Ectodermal cell (in vitro differentiated cells): Measurements from ENCODE around the gene CACNA1E.

Source experiments
- H3K27ac ChIP-seq: 2 replicates; pipeline ENCODE4 v1.7.0; 2013; ENCODE audit warnings: mild to moderate bottlenecking, low read depth, low read length; ENCODE audit not compliant: insufficient read depth, poor library complexity, severe bottlenecking
- H3K27me3 ChIP-seq: 2 replicates; pipeline ENCODE4 v1.7.0; 2013; ENCODE audit warnings: mild to moderate bottlenecking, low read length; ENCODE audit not compliant: insufficient read depth, control insufficient read depth, poor library complexity, severe bottlenecking
- H3K36me3 ChIP-seq: one replicate; pipeline ENCODE4 v1.7.0; 2013; ENCODE audit warnings: low read length; ENCODE audit not compliant: control insufficient read depth, insufficient read depth
- H3K4me1 ChIP-seq: one replicate; pipeline ENCODE4 v1.7.0; 2013; ENCODE audit warnings: low read length; ENCODE audit not compliant: control insufficient read depth, insufficient read depth
- H3K4me3 ChIP-seq: 2 replicates; pipeline ENCODE4 v1.7.0; 2013; ENCODE audit warnings: low read depth, low read length, control low read depth; ENCODE audit not compliant: insufficient read depth
- H3K9me3 ChIP-seq: 2 replicates; pipeline ENCODE4 v1.7.0; 2013; ENCODE audit warnings: mild to moderate bottlenecking, low read length, moderate library complexity; ENCODE audit not compliant: control insufficient read depth
- WGBS, 2 experiments: methylation state at CpG; one replicate each; pipeline ENCODE4 v1.1.7; 2013; ENCODE audit warnings: missing lambda C conversion rate in 2 of 2; 5-methylcytosine and 5-hydroxymethylcytosine counted together

CACNA1E gene

DNA sequence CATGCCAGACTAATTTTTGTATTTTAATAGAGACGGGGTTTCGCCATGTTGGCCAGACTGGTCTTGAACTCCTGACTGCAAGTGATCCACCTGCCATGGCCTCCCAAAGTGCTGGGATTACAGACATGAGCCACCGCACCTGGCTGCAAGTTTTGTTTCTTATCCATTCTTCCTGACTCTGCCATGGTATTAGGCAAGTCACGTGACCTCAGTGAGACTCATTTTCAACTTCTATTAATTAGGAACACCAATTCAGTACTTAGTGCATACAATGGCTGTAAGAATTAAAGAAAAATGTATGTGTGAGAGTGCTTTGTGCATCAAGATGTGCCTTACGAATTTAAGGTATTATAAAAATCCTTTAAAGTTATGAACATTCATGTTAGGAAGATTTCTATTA lies 111.2 kb downstream of the CACNA1E start:
- H3K27me3 ChIP-seq, result no peaks in the 10 kb centered on the region
- H3K4me3 ChIP-seq, result no peak overlapping the region
- H3K27ac ChIP-seq, result no peak overlapping the region
- no peaks in the 10 kb centered on the region for H3K36me3 ChIP-seq
- 91 to 95% methylated on average over 4 to 5 of the region's 5 CpGs for WGBS, 2 experiments
- peaks cover 18% of the 10 kb centered on the region for H3K4me1 ChIP-seq
- no peaks in the 10 kb centered on the region for H3K9me3 ChIP-seq

DNA sequence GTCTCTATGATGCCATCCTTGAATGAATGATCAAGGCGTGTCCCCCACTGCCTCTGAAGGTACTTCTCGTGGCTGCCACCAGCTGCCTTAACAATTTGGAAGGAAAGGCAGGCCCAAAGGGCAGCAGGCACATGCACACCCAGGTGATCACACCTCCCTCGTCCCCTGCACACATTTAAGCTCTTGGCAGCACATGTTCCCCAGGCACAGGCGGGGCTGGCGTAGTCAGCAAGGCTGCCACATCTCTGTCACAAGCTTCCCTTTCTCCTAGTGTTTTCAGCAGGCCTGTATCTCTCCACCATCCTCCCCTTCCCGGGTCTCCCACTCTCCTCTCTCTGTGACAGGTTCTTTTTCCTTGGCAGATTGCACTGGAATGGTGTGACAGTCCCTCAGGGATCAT lies 111.9 kb downstream of the CACNA1E start:
- Histone ChIP-seq H3K4me3 (no peak overlapping the region), H3K4me1 (peaks cover 18% of the 10 kb centered on the region), H3K36me3 (no peaks in the 10 kb centered on the region), H3K27ac (no peak overlapping the region), H3K9me3 (no peaks in the 10 kb centered on the region), H3K27me3 (no peaks in the 10 kb centered on the region)
- 89 to 90% methylated on average over 6 of the region's 6 CpGs for WGBS, 2 experiments

DNA sequence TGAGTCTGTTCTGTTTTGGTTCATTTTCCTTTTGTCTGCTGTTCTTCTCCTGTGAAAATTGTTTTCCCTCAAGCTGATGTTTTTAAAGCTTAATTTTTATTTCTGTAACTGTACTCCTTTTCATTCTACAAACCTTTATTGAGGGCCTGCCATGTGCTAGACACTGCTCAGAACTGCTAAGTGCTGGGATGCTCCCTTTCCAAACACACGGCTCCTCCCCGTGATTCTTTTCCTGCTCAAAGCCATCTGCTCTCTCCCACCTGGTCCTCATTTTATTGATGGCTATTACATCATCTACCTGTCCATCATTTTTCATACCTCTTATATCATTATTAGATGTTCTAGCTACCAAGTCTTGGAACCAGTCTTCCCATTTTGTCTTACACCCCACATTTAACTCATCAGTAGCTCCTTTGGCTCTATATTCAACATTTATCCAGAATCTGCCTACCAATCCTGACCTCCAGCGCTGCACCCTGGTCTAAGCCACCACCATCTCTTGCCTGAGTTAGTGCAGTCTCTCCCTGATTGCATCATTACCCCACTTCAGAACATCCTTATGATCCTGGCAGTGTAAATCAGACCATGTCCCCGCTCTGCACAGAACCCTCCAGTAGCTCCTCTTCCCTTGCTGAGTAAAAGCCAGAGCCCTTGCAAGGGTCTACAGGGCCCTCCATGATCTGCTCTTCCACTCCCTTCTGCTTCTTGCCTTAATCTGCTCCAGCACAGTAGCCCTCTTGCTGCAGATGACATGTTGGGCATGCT lies 118.1 kb downstream of the CACNA1E start:
- Histone ChIP-seq H3K27me3 (no peaks in the 10 kb centered on the region), H3K27ac (no peak overlapping the region), H3K36me3 (no peaks in the 10 kb centered on the region), H3K4me3 (no peak overlapping the region), H3K9me3 (no peaks in the 10 kb centered on the region), H3K4me1 (peaks cover 3% of the 10 kb centered on the region)
- 89 to 92% methylated on average over 4 of the region's 4 CpGs for WGBS, 2 experiments

DNA sequence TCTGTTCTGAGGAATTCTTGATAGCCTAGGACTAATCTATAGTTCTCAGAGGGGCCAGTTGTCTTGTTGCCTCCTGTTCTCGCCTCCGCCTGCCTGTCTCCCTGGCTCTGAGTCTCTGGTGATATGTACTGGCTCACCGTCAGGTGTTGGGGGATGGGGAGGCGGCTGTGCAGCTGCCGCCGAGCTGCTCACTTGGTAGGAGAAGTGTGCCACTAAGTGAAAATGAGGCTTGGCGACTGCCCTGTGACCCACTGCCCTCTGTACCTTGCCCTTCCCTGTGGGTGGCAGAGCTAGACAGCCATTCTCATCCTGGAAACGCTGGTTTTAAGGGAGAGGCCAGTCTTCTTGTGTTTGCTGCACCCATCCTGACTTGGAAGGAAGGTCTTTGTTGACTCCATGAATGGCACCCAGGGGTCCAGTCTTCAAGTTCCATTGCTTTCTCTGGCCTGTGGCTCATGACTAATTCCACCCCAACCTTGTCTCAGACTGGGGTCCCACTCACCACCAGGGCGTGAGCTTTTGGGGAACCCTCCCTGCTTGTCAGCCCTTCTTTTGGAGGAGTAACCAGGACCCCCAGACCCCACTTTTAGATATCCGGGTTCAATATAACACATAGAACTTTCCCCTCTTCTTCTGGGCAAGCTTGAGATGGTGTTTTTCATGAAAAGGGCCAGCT lies 120.6 kb downstream of the CACNA1E start:
- 92 to 94% methylated on average over 10 of the region's 10 CpGs for WGBS, 2 experiments
- H3K27ac ChIP-seq, result no peak overlapping the region
- H3K9me3 ChIP-seq, result no peaks in the 10 kb centered on the region
- H3K4me1 ChIP-seq, result peaks cover 3% of the 10 kb centered on the region
- H3K36me3 ChIP-seq, result no peaks in the 10 kb centered on the region
- no peak overlapping the region for H3K4me3 ChIP-seq
- no peaks in the 10 kb centered on the region for H3K27me3 ChIP-seq

DNA sequence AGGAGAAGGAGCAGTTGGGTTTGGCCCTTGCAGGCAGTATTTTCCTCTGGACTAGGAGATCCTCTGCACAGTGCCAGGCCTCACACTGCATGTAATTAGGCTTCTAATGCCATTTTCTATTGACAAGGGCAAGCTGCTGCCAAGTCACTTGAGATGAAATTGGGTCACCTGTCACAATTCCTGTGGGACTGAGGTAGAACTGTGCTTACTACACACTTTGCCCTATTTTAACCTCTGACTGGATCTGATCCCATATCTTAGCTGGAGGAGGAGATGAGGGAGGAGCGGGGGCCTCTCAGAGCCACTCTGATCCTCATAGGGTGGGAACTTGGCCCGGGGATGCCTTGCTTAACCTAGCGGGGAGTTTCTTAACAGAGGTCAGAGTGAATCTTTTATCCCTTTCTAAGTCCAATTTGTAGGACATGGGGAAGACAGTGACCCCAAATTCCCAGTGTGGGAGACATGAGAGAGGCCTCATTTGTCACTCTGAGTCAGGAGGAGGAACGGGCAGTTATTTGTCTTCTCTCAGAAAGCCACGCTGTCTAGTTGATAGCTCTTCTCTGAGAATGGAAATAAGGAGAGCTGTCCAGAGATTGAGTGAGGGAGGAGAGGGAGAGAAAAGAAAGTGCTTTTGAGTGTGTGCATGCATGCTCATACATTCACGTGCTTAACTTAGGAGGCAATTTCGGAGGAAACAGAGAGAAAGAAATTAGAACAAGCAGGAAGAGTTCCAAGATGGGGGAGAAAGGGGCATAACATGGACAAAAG lies 121.3 kb downstream of the CACNA1E start:
- Histone ChIP-seq H3K36me3 (no peaks in the 10 kb centered on the region), H3K27ac (no peak overlapping the region), H3K9me3 (no peaks in the 10 kb centered on the region), H3K27me3 (no peaks in the 10 kb centered on the region), H3K4me1 (peaks cover 8% of the 10 kb centered on the region), H3K4me3 (no peak overlapping the region)
- 85 to 90% methylated on average over 7 of the region's 7 CpGs for WGBS, 2 experiments

DNA sequence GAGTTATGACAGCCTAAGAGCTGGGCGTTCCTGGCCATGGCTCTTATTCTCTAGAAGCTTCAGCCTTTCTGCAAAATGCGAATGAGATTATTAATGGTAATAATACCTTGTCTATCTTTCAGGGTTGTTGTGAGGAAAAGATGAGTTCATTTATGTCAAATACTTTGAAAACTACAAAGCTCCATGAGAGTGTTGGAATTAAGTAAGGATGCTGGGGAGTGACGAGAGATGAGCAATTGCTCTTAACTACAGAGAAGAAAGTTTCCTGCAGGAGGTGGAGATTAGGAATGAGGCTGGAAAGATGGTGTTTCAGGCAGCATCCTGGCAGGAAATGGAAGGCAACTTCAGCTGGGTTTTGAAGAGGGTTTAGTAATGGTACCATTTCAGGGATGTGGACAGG lies 124.2 kb downstream of the CACNA1E start:
- no peaks in the 10 kb centered on the region for H3K9me3 ChIP-seq
- H3K4me3 ChIP-seq, result no peak overlapping the region
- no peaks in the 10 kb centered on the region for H3K36me3 ChIP-seq
- peaks cover 9% of the 10 kb centered on the region for H3K4me1 ChIP-seq
- WGBS, 2 experiments, result 92 to 97% methylated on average over 3 of the region's 3 CpGs
- no peak overlapping the region for H3K27ac ChIP-seq
- no peaks in the 10 kb centered on the region for H3K27me3 ChIP-seq

DNA sequence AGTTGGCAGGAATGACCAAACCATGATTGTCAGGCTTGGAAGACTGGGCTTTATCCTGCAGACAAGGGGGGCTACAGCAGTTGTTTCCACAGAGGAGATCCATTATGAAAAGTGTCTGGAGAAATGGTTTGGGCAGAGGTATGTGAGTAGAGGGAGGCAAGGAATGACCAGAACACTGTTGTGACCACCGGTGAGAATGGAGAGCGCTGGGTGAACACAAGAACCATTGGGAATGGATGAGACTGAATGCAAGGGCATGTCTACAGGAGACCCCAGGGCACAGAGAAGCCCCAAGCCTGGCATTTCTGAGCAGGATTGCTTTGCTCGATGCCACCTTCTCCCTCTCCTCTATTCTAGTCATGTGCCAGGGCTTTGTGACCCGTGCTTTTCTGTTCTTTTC lies 125.1 kb downstream of the CACNA1E start:
- H3K27ac ChIP-seq, result no peak overlapping the region
- H3K36me3 ChIP-seq, result no peaks in the 10 kb centered on the region
- peaks cover 9% of the 10 kb centered on the region for H3K4me1 ChIP-seq
- no peaks in the 10 kb centered on the region for H3K27me3 ChIP-seq
- no peak overlapping the region for H3K4me3 ChIP-seq
- WGBS, 2 experiments, result 86 to 92% methylated on average over 4 of the region's 4 CpGs
- no peaks in the 10 kb centered on the region for H3K9me3 ChIP-seq

DNA sequence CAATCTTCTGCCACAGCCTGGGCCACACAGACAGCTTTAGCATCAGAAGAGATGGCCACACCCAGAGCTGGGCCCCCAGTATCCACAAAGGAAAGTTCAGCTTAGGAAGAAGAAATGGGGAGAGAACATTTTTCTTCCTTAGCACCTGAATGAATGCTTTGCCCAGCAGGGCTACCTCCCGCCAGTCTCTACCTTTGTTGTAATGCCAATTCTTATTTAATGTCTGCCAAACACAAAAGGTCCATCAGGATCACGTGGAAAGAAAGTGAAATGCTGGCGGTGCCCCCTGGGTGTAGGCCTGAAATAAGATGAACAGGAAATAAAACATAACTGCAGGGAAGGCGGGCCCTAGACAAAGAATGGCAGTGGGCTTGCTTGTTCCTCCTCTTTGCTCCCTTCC lies 125.6 kb downstream of the CACNA1E start:
- no peaks in the 10 kb centered on the region for H3K36me3 ChIP-seq
- no peak overlapping the region for H3K27ac ChIP-seq
- no peak overlapping the region for H3K4me3 ChIP-seq
- H3K9me3 ChIP-seq, result no peaks in the 10 kb centered on the region
- peaks cover 9% of the 10 kb centered on the region for H3K4me1 ChIP-seq
- 13 to 14% methylated on average over 4 of the region's 4 CpGs for WGBS, 2 experiments
- H3K27me3 ChIP-seq, result no peaks in the 10 kb centered on the region

DNA sequence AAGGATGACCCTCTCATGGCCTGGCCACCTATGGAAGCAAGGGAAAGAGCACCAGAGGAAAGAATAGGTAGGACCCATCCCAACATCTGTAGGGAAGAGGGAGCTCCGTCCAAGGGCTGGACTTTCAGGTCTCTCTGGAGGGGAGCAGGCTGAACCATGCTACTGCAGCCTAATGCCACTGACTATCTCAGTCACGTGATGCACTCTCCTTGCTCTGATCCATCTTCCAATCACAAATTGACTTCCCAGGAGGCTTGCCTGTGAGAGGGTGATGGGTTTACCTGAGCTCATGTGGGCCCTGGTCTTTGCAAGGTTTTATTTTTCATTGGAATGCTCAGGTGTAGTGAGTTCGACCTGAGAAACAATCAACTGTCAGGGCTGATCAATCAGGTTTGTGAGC lies 128.8 kb downstream of the CACNA1E start:
- WGBS, 2 experiments, result 93 to 95% methylated on average over 3 of the region's 3 CpGs

DNA sequence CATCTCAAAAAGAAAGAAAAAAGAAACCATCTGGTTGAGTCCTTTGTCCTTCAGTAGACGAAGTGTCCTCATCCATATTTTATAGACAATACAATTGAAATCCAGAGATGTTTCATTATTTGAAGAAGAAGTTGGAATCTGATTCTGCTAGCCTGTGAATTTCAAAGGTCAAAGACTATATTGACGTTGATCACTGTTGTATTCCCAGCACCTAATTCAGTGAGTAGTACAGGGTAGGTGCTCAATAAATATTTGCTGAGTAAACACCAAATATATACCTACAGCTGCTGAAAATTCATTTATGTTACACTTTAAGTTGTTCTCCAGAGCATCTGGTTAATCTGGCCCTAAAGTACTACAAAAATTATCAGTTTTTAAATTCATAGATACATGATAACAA lies 135.2 kb downstream of the CACNA1E start:
- Histone ChIP-seq H3K4me1 (no peaks in the 10 kb centered on the region), H3K27ac (no peak overlapping the region), H3K36me3 (no peaks in the 10 kb centered on the region), H3K27me3 (no peaks in the 10 kb centered on the region), H3K4me3 (no peak overlapping the region), H3K9me3 (no peaks in the 10 kb centered on the region)
- WGBS, 2 experiments, result 44 to 100% methylated on average over 1 to 2 of the region's 2 CpGs

More for the DNA sequence above, 128.8 kb downstream of the CACNA1E start:
- Histone ChIP-seq H3K4me1 (peaks cover 6% of the 10 kb centered on the region), H3K27ac (no peak overlapping the region), H3K9me3 (no peaks in the 10 kb centered on the region), H3K4me3 (no peak overlapping the region), H3K27me3 (no peaks in the 10 kb centered on the region), H3K36me3 (no peaks in the 10 kb centered on the region)
